ENCODE data around the gene STT3A.

The STT3A gene

GRCh38 chr11:125588505-125588904 lies 4.1 kb upstream of the STT3A start:
- no peak for DNase-seq (ENCODE audit: low read depth)

GRCh38 chr11:125591649-125592304 lies 875 bp upstream of the STT3A start:
- DNase-seq (ENCODE audit: low read depth), result no peak

GRCh38 chr11:125593114-125593820 lies 615 bp downstream of the STT3A start:
- DNase-seq (ENCODE audit: low read depth), result no peak

- DNase-seq (ENCODE audit: low read depth), result no peak
Measured at GRCh38 chr11:125594958-125595357, 2.3 kb downstream of the STT3A start.

GRCh38 chr11:125600663-125601062 lies 8.0 kb downstream of the STT3A start:
- DNase-seq (ENCODE audit: low read depth), result no peak

- DNase-seq (ENCODE audit: low read depth), result no peak
Measured at GRCh38 chr11:125603207-125603606, 10.6 kb downstream of the STT3A start.

GRCh38 chr11:125605417-125605816 lies 12.8 kb downstream of the STT3A start:
- DNase-seq (ENCODE audit: low read depth), result no peak

- no peak for DNase-seq (ENCODE audit: low read depth)
Measured at GRCh38 chr11:125609545-125609944, 16.9 kb downstream of the STT3A start.

GRCh38 chr11:125618383-125618782 lies 25.7 kb downstream of the STT3A start:
- no peak for DNase-seq (ENCODE audit: low read depth)

- no peak for DNase-seq (ENCODE audit: low read depth)
Measured at GRCh38 chr11:125621995-125622394, 29.3 kb downstream of the STT3A start.

GRCh38 chr11:125623064-125623463 lies 30.4 kb downstream of the STT3A start:
- DNase-seq (ENCODE audit: low read depth), result no peak

- DNase-seq (ENCODE audit: low read depth), result no peak
Measured at GRCh38 chr11:125624756-125625213, 32.1 kb downstream of the STT3A start, which contains the start of gene CHEK1. Gene CHEK1, plus strand, starts transcription at chr11:125625163. Its CDS starts 1,606 bp downstream, at chr11:125626769.

GRCh38 chr11:125625225-125625629 lies 32.6 kb downstream of the STT3A start:
- peak; percentile 11 for DNase-seq (ENCODE audit: low read depth)

GRCh38 chr11:125625630-125626287 lies 33.1 kb downstream of the STT3A start:
- DNase-seq (ENCODE audit: low read depth), result peak; percentile 56

- peak; percentile 45 for DNase-seq (ENCODE audit: low read depth)
Measured at GRCh38 chr11:125626288-125626950, 33.8 kb downstream of the STT3A start.

GRCh38 chr11:125627236-125627910 lies 34.7 kb downstream of the STT3A start:
- no peak for DNase-seq (ENCODE audit: low read depth)

GRCh38 chr11:125637840-125638239 lies 45.2 kb downstream of the STT3A start:
- DNase-seq (ENCODE audit: low read depth), result no peak

GRCh38 chr11:125638315-125638714 lies 45.7 kb downstream of the STT3A start:
- DNase-seq (ENCODE audit: low read depth), result no peak

GRCh38 chr11:125645871-125646270 lies 53.2 kb downstream of the STT3A start:
- DNase-seq (ENCODE audit: low read depth), result no peak

- DNase-seq (ENCODE audit: low read depth), result no peak
Measured at GRCh38 chr11:125649465-125650166, 57.0 kb downstream of the STT3A start.

GRCh38 chr11:125662689-125663088 lies 70.0 kb downstream of the STT3A start:
- no peak for DNase-seq (ENCODE audit: low read depth)
